ENCODE data around the gene TBCD. TPM values are rescaled to one million over a fixed set of nuclear protein-coding genes. Genes with fewer than 3 reads are reported as not detected.

The TBCD gene
- total RNA-seq, 1 experiment from 2014 or later: 129 TPM

- no peak overlapping the region for H2BK120ac ChIP-seq (ENCODE audit: low read depth, low read length, poor library complexity, severe bottlenecking)
- no peak overlapping the region for H2AFZ ChIP-seq (ENCODE audit: low read length)
- H3K23ac ChIP-seq (ENCODE audit: insufficient read length, low read depth, low read length): no peak overlapping the region
- no peaks in the 10 kb centered on the region for H3K79me2 ChIP-seq (ENCODE audit: insufficient read depth, low read length)
- no CpG with 5 or more reads among the region's 7 CpGs for WGBS (ENCODE audit: extremely low coverage, insufficient read length, low lambda C conversion rate)
- H2BK20ac ChIP-seq (ENCODE audit: low read depth, low read length, poor library complexity, severe bottlenecking): no peak overlapping the region
- peaks cover 6% of the 10 kb centered on the region for H3K23me2 ChIP-seq (ENCODE audit: insufficient read length, low read depth, low read length, poor library complexity, severe bottlenecking)
- H3T11ph ChIP-seq (ENCODE audit: low read length): no peak overlapping the region
- H3K4ac ChIP-seq (ENCODE audit: low read depth, low read length): no peak overlapping the region
- H3K4me2 ChIP-seq (ENCODE audit: insufficient read depth, insufficient read length, low read length): no peak overlapping the region
- no peak for TF ChIP-seq CTCF (conservative IDR thresholded peaks at IDR 0.05)
- no peaks in the 10 kb centered on the region for H3K79me1 ChIP-seq (ENCODE audit: insufficient read depth, low read depth, low read length, poor library complexity, severe bottlenecking)
- no peak overlapping the region for H2BK15ac ChIP-seq (ENCODE audit: low read depth, low read length)
- no peak overlapping the region for H4K5ac ChIP-seq (ENCODE audit: insufficient read length, low read depth, low read length)
- H3K27ac Mint-ChIP-seq: peak overlapping the region in 1 of 3 experiments; percentile 29; a peak in 1 of 7 replicates
- no peak overlapping the region for H2BK12ac ChIP-seq (ENCODE audit: insufficient read length, low read depth, low read length)
- peaks cover 5 to 6% of the 10 kb centered on the region in 2 experiments for H3K9me3 Mint-ChIP-seq
- H3K27me3 Mint-ChIP-seq (ENCODE audit: low read depth): no peaks in the 10 kb centered on the region
- no peaks in the 10 kb centered on the region for H3K9me3 ChIP-seq (ENCODE audit: control insufficient read depth, low read depth, low read length)
- no peaks in the 10 kb centered on the region for H4K20me1 ChIP-seq (ENCODE audit: control insufficient read depth, insufficient read depth, insufficient read length)
- peaks cover 0 to 5% (median 4%) of the 10 kb centered on the region in 3 experiments; a peak in 3 of 7 replicates for H3K36me3 Mint-ChIP-seq (ENCODE audit: insufficient read depth in 1 of 3, low read depth in 3 of 3)
- no peak overlapping the region for H4K91ac ChIP-seq (ENCODE audit: insufficient read length, low read depth, low read length)
- DNase-seq: peak; percentile 17
- no peaks in the 10 kb centered on the region for H3K27me3 ChIP-seq (ENCODE audit: insufficient read depth, low read length)
- H3K9ac ChIP-seq (ENCODE audit: extremely low read depth, insufficient read length, low read length): no peak overlapping the region
- no peak overlapping the region for H3K18ac ChIP-seq (ENCODE audit: insufficient read length, low read depth, low read length)
- H3K4me3 Mint-ChIP-seq: no peak overlapping the region
- no peak overlapping the region for H3K56ac ChIP-seq (ENCODE audit: insufficient read length, low read depth, low read length)
- no peak overlapping the region for H3K14ac ChIP-seq (ENCODE audit: insufficient read depth, low read length)
- no peak overlapping the region for H3K27ac ChIP-seq (ENCODE audit: insufficient read length, low read depth, low read length)
- peaks cover 5 to 9% of the 10 kb centered on the region in 2 experiments for H3K4me1 Mint-ChIP-seq
- no peaks in the 10 kb centered on the region for H3K4me1 ChIP-seq (ENCODE audit: insufficient read depth, low read length)
- no peak overlapping the region for H2AK5ac ChIP-seq (ENCODE audit: insufficient read length, low read length)
- H2BK5ac ChIP-seq (ENCODE audit: insufficient read length, low read length): no peak overlapping the region
- H4K8ac ChIP-seq (replicated peaks; ENCODE audit: insufficient read length, low read depth, low read length): no peak overlapping the region
Observed at GRCh38 chr17:82966415-82966814, 214.6 kb downstream of the TBCD start.
